ENCODE results near the gene DPP10.

DPP10 gene

DNA sequence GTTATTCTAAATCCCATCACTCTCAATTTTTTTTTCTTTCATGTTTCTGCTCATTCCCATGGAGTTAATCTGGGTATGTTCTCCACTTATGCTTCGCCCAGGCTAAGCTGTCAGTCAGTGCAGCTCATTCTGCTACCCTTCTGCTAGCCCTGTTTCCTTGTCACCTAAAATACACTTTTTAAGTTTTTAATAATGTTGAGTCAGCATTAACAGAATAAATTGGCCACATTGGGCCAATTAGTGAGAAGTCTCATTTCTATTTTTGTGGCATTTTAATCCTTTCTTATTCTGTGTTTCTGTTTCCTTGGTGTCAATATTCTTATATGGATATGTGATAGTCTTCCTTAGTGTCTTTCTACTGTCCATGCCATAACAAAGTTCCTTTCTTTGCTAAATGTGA lies 1126.2 kb downstream of the DPP10 start:
- no peak for DNase-seq (ENCODE audit: low spot score)

- no peak for DNase-seq (ENCODE audit: low spot score)
Observed at GRCh38 chr2:115569547-115569946, 1127.1 kb downstream of the DPP10 start.

DNA sequence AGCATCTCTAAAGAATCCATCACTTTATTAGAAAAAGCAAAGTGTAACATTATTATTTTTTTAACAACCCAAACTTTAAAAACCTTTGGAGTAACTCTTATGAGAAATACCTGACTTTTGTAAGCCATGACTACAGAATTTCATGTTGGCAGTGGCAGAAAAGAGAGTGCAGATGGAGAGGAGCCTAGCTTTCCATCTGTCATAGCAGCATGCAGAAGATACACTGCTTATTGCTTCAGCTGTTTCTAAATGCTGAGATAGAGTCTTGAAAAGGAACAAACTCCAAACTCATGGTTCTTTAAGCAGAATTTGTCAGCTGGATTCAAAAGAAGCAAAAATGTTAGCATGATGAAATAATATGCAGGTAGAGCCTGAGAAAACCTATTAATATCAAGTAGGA lies 1130.3 kb downstream of the DPP10 start:
- DNase-seq (ENCODE audit: low spot score): no peak

- no peak for DNase-seq (ENCODE audit: low spot score)
Observed at GRCh38 chr2:115573756-115574155, 1131.3 kb downstream of the DPP10 start.

DNA sequence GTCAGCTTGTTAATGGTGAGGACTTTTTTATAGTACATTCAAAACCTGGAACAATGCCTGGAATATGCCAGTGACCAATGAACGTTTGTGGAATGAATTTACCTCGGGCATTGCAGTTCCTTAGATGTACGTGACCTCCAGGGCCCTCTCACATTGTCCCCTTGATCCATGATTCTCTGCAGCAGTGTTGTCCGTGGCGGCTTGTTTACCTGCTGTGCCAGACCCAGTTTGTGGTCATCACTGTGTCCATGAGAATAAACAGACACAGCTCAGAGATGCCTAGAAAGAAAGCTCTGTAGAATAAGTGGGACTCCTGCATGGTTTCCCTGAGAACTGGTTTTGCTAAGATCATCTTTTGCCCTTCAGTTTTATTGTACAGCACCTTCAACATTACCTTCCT lies 1132.2 kb downstream of the DPP10 start:
- no peak for DNase-seq (ENCODE audit: low spot score)

DNA sequence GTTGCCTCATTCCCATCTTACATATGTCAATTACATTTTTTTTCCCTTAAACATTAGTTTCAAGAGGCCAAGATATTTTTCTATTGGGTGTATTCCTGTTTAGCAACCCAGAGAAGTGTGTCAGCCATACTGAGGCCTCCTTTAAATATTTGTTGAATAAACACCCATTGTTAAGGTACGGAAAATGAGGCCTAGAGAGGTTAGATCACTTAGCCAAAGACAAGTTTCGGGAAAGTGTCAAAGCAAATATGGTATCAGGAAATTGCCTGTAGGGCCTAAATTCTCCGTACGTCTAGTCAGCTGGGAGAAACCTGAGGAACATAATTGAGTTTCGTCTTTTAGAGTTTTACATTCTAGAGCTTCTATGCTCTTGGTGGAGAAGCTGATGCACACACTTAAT lies 1138.3 kb downstream of the DPP10 start:
- no peak for DNase-seq (ENCODE audit: low spot score)

GRCh38 chr2:115584507-115584906 lies 1142.1 kb downstream of the DPP10 start:
- DNase-seq (ENCODE audit: low spot score): no peak

DNA sequence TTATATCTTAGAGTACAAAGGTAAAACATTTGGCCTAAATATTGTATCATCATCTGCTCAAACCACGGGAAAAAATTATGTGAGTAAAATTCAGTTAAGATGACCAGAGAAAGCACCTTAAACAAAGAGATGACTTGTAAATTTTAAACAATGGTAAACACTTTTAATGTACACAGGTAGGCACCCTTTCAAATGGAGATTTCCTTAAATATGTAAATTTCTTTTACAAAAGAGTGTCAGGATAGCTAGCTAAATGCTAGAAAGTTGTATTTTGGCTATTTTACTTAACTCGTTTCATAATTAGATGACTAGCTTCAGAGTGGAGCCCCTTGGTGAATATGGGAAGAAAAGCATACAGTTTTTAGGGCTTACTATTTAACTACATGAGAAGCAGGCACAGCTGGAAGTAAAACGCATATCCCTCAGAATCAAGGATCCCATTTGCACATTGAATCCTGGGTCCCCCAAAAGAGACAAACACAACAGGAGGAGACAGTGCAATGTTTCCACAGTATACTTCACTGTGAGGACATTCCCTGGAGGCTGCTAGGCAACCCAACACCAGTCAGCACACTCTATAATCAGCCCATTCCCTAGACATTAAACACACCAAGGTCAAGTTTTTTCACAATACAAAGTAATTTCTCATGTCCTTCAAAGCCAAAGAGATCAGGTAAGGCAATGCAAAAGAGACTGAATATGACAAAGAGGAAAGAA lies 1154.4 kb downstream of the DPP10 start:
- no peak for DNase-seq (ENCODE audit: low spot score)

DNA sequence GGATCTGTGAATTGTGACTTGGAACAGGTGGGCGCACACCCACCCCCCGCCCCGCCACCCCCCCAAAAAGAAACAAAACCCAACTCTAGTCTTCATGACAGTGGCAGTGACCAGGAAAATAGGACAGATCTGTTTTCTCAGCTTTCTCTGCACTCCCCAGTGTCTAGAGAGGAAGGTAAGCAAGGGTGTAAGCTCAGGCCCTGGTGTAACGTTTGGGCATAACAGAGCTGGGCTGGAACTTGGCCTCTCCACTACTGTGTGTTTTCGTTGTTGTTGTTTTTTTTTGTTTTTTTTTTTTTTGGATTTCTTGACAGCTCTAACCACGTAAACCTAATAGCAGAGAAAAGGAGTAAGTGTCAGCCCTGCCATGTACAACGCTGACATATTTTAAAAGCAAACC lies 1160.8 kb downstream of the DPP10 start:
- no peak for DNase-seq (ENCODE audit: low spot score)

GRCh38 chr2:115606350-115606749 lies 1163.9 kb downstream of the DPP10 start:
- no peak for DNase-seq (ENCODE audit: low spot score)

GRCh38 chr2:115609978-115610377 lies 1167.5 kb downstream of the DPP10 start:
- no peak for DNase-seq (ENCODE audit: low spot score)

DNA sequence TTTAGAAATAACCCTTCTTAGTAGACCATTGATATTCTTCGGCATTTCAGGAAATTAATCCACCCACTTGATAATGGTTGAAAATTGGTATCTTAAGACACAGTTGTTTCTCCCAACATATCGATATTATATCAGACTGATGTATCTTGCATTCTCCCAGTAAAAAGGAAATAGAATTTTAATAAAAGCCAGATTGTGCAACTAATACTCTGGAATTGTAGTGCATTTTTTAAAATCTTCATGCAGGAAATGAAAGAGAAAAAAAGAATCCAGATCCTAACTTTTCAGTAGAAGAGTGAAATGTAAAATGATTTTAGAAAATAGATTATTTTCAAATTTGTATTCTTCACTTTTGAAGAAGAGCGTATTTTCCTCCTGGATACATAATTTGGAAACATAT lies 1168.4 kb downstream of the DPP10 start:
- no peak for DNase-seq (ENCODE audit: low spot score)

DNA sequence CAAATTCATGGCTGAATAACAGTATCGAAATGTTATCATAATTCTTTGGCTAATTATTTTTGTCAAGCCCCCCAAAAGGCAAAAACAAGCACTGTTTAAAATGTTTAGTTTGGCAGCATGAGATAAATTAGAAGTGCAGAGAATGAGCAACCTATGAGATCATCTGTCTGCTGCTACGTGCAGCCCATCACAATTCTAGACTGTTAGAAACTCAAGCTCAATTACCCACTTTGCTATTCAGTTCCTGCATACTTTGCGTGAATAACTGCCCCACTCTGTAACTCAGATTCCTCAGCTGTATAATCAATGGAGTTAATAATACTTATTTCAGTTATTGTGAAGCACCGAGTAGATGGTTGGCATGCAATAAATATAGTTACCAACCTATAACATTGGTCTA lies 1181.9 kb downstream of the DPP10 start:
- DNase-seq (ENCODE audit: low spot score): no peak

GRCh38 chr2:115634578-115634977 lies 1192.1 kb downstream of the DPP10 start:
- DNase-seq (ENCODE audit: low spot score): no peak

- DNase-seq (ENCODE audit: low spot score): no peak
Observed at GRCh38 chr2:115635430-115635829, 1193.0 kb downstream of the DPP10 start.

- DNase-seq (ENCODE audit: low spot score): no peak
Observed at GRCh38 chr2:115649731-115650130, 1207.3 kb downstream of the DPP10 start.

GRCh38 chr2:115650827-115651226 lies 1208.4 kb downstream of the DPP10 start:
- no peak for DNase-seq (ENCODE audit: low spot score)

DNA sequence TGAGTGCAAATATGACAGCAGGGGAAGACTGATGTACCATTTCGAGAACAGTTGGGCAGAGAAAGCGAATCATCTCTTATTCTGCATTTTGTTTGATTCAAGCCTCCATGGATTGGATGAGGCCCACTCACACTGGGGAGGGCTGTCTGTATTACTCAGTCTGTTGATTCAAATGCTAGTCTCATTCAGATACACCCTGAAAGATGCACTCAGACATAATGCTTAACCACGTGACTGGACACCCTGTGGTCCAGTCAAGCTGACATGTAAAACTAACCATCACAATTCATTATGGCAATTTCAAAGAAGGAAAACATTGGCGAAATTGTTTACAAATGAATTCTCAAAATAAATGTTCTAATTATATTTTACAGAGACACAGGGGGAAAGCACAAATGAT lies 1210.2 kb downstream of the DPP10 start:
- DNase-seq (ENCODE audit: low spot score): no peak

GRCh38 chr2:115654362-115654761 lies 1211.9 kb downstream of the DPP10 start:
- DNase-seq (ENCODE audit: low spot score): no peak

DNA sequence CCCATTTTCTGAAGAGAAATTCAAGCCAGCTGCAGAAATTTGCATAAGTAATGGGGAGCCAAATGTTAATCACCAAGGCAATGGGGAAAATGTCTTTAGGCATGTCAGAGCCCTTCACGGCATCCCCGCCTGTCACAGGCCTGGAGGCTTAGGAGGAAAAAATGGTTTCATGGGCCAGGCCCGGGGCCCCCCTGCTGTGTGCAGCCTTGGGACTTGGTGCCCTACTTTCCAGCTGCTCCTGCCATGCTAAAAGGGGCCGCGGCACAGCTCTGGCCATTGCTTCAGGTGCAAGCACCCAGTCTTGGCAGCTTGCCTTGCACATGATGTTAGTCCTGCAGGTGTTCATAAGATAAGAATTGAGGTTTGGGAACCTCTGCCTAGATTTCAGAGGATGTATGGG lies 1235.7 kb downstream of the DPP10 start:
- no peak for DNase-seq (ENCODE audit: low spot score)

GRCh38 chr2:115684345-115684744 lies 1241.9 kb downstream of the DPP10 start:
- no peak for DNase-seq (ENCODE audit: low spot score)

DNA sequence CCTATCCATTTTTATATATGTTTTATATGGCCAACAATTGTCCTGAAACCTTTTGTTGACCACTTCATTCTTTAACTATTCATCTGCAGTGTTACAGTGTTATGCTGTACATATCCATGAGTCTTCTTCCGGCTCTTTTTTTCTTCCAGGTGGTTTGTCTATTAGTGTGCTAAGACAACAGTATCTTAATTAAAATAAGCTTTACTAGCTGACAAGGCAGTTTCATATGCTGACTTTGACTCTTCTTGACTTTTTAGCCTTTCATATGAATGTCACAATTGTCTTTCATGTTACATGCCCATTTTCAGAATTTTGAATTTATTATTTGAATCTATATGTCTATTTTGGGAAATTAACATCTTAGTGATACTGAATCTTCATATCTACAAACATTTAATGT lies 1249.0 kb downstream of the DPP10 start:
- no peak for DNase-seq (ENCODE audit: low spot score)

DNA sequence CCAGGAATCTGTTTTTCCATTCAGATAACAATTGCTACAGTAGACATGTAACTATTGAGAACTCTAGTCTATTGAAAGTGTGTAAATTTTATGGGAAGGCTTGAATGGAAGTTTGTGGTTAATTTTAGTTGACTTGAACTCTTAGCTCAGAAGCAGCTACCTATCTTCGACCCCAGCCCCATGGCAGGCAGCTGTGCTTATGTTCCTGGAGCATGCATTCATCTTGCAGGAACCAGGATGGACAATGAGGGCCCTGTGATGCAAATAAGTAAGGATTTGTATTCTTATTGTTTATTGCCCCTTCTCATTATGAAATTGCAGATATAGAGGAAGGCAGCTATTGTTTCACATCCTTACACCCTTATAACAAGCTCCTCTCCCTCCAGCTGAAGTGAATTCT lies 1252.2 kb downstream of the DPP10 start:
- DNase-seq (ENCODE audit: low spot score): no peak

DNA sequence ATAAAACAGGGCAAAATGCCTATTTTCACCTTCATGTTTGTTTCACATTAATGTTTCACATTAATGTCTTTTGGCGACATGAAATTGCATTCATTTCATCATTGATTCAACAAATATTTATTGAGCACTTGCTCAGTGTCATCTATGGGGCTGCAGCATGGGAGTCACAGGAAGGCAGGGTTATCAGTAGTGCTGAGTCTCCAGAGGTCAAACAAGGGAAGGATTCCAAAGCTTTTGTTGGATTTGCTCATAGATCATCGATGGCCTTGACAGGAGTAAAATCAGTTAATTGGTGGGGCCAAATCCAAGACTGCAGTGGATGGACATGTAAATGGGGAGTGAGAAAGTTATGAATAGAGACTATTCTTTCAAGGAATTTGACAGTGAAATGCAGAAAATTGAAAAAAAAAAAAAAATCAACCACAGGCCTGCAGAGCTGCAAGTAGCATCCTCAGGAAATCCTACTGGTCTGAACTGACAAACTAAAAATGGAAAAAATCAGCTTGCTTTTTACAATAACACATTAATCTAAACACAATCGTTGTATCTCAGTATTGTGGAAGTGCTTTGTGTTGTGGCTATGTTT lies 1290.8 kb downstream of the DPP10 start:
- no peak for DNase-seq (ENCODE audit: low spot score)
